GM23248 (cell line): ENCODE measurements around the gene PCF11. TPM values are rescaled to one million over a fixed set of nuclear protein-coding genes. Genes with fewer than 3 reads are reported as not detected.
A peak's percentile ranks its signal among the peaks of the same experiment; 100 is the strongest.

Source experiments
- DNase-seq: peaks from one replicate; pipeline ENCODE4 v3.0.0-alpha.2; 2015
- H2AFZ ChIP-seq: fragments of 200-600 bp; sonication (generic); 2 replicates; pipeline ENCODE4 v1.6.1; 2016; ENCODE audit warnings: antibody characterized with exemption
- H3F3A ChIP-seq: fragments of 200-600 bp; sonication (generic); 2 replicates; pipeline ENCODE4 v1.6.1; 2016; ENCODE audit warnings: mild to moderate bottlenecking, antibody characterized with exemption, mixed run types; ENCODE audit not compliant: insufficient read depth
- H3K27ac ChIP-seq: fragments of 200-600 bp; sonication (generic); 2 replicates; pipeline ENCODE4 v1.5.1; 2016; ENCODE audit warnings: mild to moderate bottlenecking
- H3K27me3 ChIP-seq: fragments of 200-600 bp; sonication (generic); replicated peaks from 2 replicates; pipeline ENCODE4 v1.6.1; 2016; ENCODE audit warnings: mild to moderate bottlenecking; ENCODE audit not compliant: insufficient read depth
- H3K36me3 ChIP-seq: fragments of 200-600 bp; sonication (generic); 2 replicates; pipeline ENCODE4 v1.6.1; 2016; ENCODE audit warnings: low read depth, mild to moderate bottlenecking
- H3K4me1 ChIP-seq: fragments of 200-600 bp; sonication (generic); 2 replicates; pipeline ENCODE4 v1.6.1; 2016; ENCODE audit warnings: mild to moderate bottlenecking; ENCODE audit not compliant: insufficient read depth
- H3K4me2 ChIP-seq: fragments of 200-600 bp; sonication (generic); one replicate; pipeline ENCODE4 v1.6.1; 2016; ENCODE audit warnings: mild to moderate bottlenecking; ENCODE audit not compliant: unreplicated experiment
- H3K4me3 ChIP-seq: fragments of 200-600 bp; sonication (generic); 2 replicates; pipeline ENCODE4 v1.5.1; 2016; ENCODE audit warnings: mild to moderate bottlenecking
- H3K79me2 ChIP-seq: fragments of 200-600 bp; sonication (generic); 2 replicates; pipeline ENCODE4 v1.6.1; 2016; ENCODE audit warnings: mild to moderate bottlenecking; ENCODE audit not compliant: insufficient read depth
- H3K9ac ChIP-seq: fragments of 200-600 bp; sonication (generic); 2 replicates; pipeline ENCODE4 v1.6.1; 2016; ENCODE audit warnings: mild to moderate bottlenecking
- H3K9me2 ChIP-seq: fragments of 200-600 bp; sonication (generic); 2 replicates; pipeline ENCODE4 v1.6.1; 2016; ENCODE audit warnings: mixed run types, mild to moderate bottlenecking, moderate library complexity; ENCODE audit not compliant: insufficient read depth
- H3K9me3 ChIP-seq: fragments of 200-600 bp; sonication (generic); one replicate; pipeline ENCODE4 v1.6.1; 2017; ENCODE audit warnings: low read depth
- H4K20me1 ChIP-seq: fragments of 200-600 bp; sonication (generic); 2 replicates; pipeline ENCODE4 v1.6.0; 2016; ENCODE audit not compliant: insufficient read depth
- EZH2 ChIP-seq: fragments of 200-600 bp; sonication (generic); IDR thresholded peaks from 2 replicates; pipeline ENCODE4 v1.6.1; 2018; ENCODE audit warnings: antibody characterized with exemption, mild to moderate bottlenecking; ENCODE audit not compliant: insufficient read depth, poor library complexity, severe bottlenecking
- EZH2phosphoT487 ChIP-seq: fragments of 200-600 bp; sonication (generic); IDR thresholded peaks from 2 replicates; pipeline ENCODE4 v1.6.1; 2018; ENCODE audit warnings: antibody characterized with exemption, moderate library complexity, mild to moderate bottlenecking, low read depth; ENCODE audit not compliant: insufficient read depth
- WGBS, 2 experiments: methylation state at CpG; one replicate each; pipeline ENCODE4 v1.1.6; 2015 to 2017; ENCODE audit warnings: low lambda C conversion rate in 2 of 2, low coverage in 1 of 2; ENCODE audit errors: missing lambda C conversion rate in 2 of 2; 5-methylcytosine and 5-hydroxymethylcytosine counted together
- in situ Hi-C: fragments of 300-500 bp; cut with MboI; formaldehyde crosslinking; loops from 2 replicates; pipeline ENCODE4 v1.15.0; 2020
- polyA plus RNA-seq: library from polyadenylated mRNA; unstranded; fragments of >200 nt; fragmentation: Nextera tagmentation; extraction: Ambion mirVana; gene quantifications from 2 replicates; pipeline ENCODE4 v1.2.1, GENCODE V29; 2016
- total RNA-seq: library from RNA; depleted of rRNA; stranded (reverse); fragments of >200 nt; shearing (Covaris generic); gene quantifications from 2 replicates; pipeline ENCODE4 v1.2.3, GENCODE V29; 2014

Gene PCF11
- total and polyA plus RNA-seq, 2 experiments from 2014 or later = 9.1 to 19.7 TPM

- Histone ChIP-seq H3K36me3 (no peaks in the 10 kb centered on the region), H3K27me3 (no peaks in the 10 kb centered on the region), H3K9ac (no peak overlapping the region), H3K4me1 (no peaks in the 10 kb centered on the region), H4K20me1 (no peaks in the 10 kb centered on the region), H3K79me2 (no peaks in the 10 kb centered on the region), H3F3A (no peaks in the 10 kb centered on the region), H3K27ac (no peak overlapping the region), H2AFZ (no peak overlapping the region), H3K9me2 (no peaks in the 10 kb centered on the region), H3K4me3 (no peak overlapping the region), H3K9me3 (no peaks in the 10 kb centered on the region), H3K4me2 (no peak overlapping the region)
- no peak for TF ChIP-seq EZH2phosphoT487
- TF ChIP-seq EZH2 = no peak
- DNase-seq = no peak
- 82 to 88% methylated on average over 3 of the region's 3 CpGs for WGBS, 2 experiments
- in situ Hi-C loops = no loop called here
These were observed 40.8 kb upstream of the PCF11 start for GRCh38 chr11:83116015-83116641.

GRCh38 chr11:83118814-83119213, 38.1 kb upstream of the PCF11 start:
- Histone ChIP-seq H3K27me3 (no peaks in the 10 kb centered on the region), H3K79me2 (no peaks in the 10 kb centered on the region), H3K9me2 (no peaks in the 10 kb centered on the region), H3F3A (no peaks in the 10 kb centered on the region), H3K4me2 (no peak overlapping the region), H2AFZ (no peak overlapping the region), H4K20me1 (no peaks in the 10 kb centered on the region), H3K27ac (no peak overlapping the region), H3K9ac (no peak overlapping the region), H3K4me1 (no peaks in the 10 kb centered on the region), H3K36me3 (no peaks in the 10 kb centered on the region), H3K4me3 (no peak overlapping the region), H3K9me3 (no peaks in the 10 kb centered on the region)
- no peak for DNase-seq
- in situ Hi-C loops = no loop called here
- TF ChIP-seq EZH2phosphoT487 (no peak), EZH2 (no peak)

GRCh38 chr11:83119216-83119615, 37.7 kb upstream of the PCF11 start:
- WGBS, 2 experiments = 69 to 70% methylated on average over 3 of the region's 3 CpGs
- Histone ChIP-seq H3K4me3 (no peak overlapping the region), H3K9me2 (no peaks in the 10 kb centered on the region), H3K9ac (no peak overlapping the region), H3K36me3 (no peaks in the 10 kb centered on the region), H2AFZ (no peak overlapping the region), H3K9me3 (no peaks in the 10 kb centered on the region), H3F3A (no peaks in the 10 kb centered on the region), H4K20me1 (no peaks in the 10 kb centered on the region), H3K27ac (no peak overlapping the region), H3K4me2 (no peak overlapping the region), H3K4me1 (no peaks in the 10 kb centered on the region), H3K79me2 (no peaks in the 10 kb centered on the region), H3K27me3 (no peaks in the 10 kb centered on the region)
- in situ Hi-C loops = no loop called here
- DNase-seq = no peak
- TF ChIP-seq EZH2phosphoT487 = no peak
- no peak for TF ChIP-seq EZH2

GRCh38 chr11:83120327-83120726, 36.6 kb upstream of the PCF11 start:
- Histone ChIP-seq H3F3A (no peaks in the 10 kb centered on the region), H3K9me3 (no peaks in the 10 kb centered on the region), H3K9ac (no peak overlapping the region), H2AFZ (no peak overlapping the region), H3K9me2 (no peaks in the 10 kb centered on the region), H3K4me2 (no peak overlapping the region), H3K27ac (no peak overlapping the region), H3K79me2 (no peaks in the 10 kb centered on the region), H3K36me3 (no peaks in the 10 kb centered on the region), H3K27me3 (no peaks in the 10 kb centered on the region), H3K4me3 (no peak overlapping the region), H4K20me1 (no peaks in the 10 kb centered on the region), H3K4me1 (no peaks in the 10 kb centered on the region)
- DNase-seq = peak; percentile 37
- TF ChIP-seq EZH2phosphoT487 (no peak), EZH2 (no peak)
- in situ Hi-C loops = no loop called here

- no peaks in the 10 kb centered on the region for H3K9me2 ChIP-seq
- no peak for DNase-seq
- in situ Hi-C loops = no loop called here
- H3K4me1 ChIP-seq = no peaks in the 10 kb centered on the region
- H3K9me3 ChIP-seq = no peaks in the 10 kb centered on the region
- no peaks in the 10 kb centered on the region for H3F3A ChIP-seq
- H4K20me1 ChIP-seq = no peaks in the 10 kb centered on the region
- H2AFZ ChIP-seq = no peak overlapping the region
- TF ChIP-seq EZH2 (no peak), EZH2phosphoT487 (no peak)
- no peak overlapping the region for H3K27ac ChIP-seq
- no peak overlapping the region for H3K4me2 ChIP-seq
- no peaks in the 10 kb centered on the region for H3K36me3 ChIP-seq
- no peak overlapping the region for H3K4me3 ChIP-seq
- no peaks in the 10 kb centered on the region for H3K27me3 ChIP-seq
- no peaks in the 10 kb centered on the region for H3K79me2 ChIP-seq
- no peak overlapping the region for H3K9ac ChIP-seq
These were observed 34.9 kb upstream of the PCF11 start for GRCh38 chr11:83122050-83122449.
